A673 (cell line): Measurements from ENCODE around the gene C19orf47.

Experiments used
- CTCF ChIP-seq: fragments of 300-800, 200-600 bp; sonication (generic); conservative IDR thresholded peaks from 2 replicates; pipeline ENCODE4 v1.5.1; 2017; ENCODE audit warnings: low read depth, mild to moderate bottlenecking, antibody characterized with exemption, low read length, moderate library complexity, mixed read lengths
- EZH2 ChIP-seq: fragments of 200-600 bp; sonication (generic); IDR thresholded peaks from 2 replicates; pipeline ENCODE4 v1.6.1; 2017; ENCODE audit warnings: borderline replicate concordance, low read depth, mild to moderate bottlenecking, mixed read lengths, antibody characterized with exemption, low read length; ENCODE audit not compliant: poor library complexity, severe bottlenecking

GRCh38 chr19:40332669-40333068 is 15.5 kb downstream of the C19orf47 start:
- TF ChIP-seq CTCF: no peak
- TF ChIP-seq EZH2: no peak
